Dermis microvascular lymphatic vessel endothelial cell (primary cell): ENCODE data around the gene SRRM1. TPM values are rescaled to one million over a fixed set of nuclear protein-coding genes. Genes with fewer than 3 reads are reported as not detected.
"Not testable (repeated sequence)": the region's sequence is repeated elsewhere in the genome, so short reads cannot be mapped to it uniquely, and the experiment has no call there.

ENCODE experiments used
- DNase-seq, 2 donors: peaks; one replicate each; pipeline versions ENCODE4 v3.0.0 to v3.0.0-alpha.2; 2010; ENCODE audit warnings: low read depth in 2 of 2
- total RNA-seq: library from RNA; depleted of rRNA; stranded (reverse); fragments of >200 nt; gene quantifications from 2 replicates; pipeline ENCODE4 v1.2.1, GENCODE V29; 2014

The SRRM1 gene
- total RNA-seq, 1 donor from 2014 or later = 13.5 TPM

DNA sequence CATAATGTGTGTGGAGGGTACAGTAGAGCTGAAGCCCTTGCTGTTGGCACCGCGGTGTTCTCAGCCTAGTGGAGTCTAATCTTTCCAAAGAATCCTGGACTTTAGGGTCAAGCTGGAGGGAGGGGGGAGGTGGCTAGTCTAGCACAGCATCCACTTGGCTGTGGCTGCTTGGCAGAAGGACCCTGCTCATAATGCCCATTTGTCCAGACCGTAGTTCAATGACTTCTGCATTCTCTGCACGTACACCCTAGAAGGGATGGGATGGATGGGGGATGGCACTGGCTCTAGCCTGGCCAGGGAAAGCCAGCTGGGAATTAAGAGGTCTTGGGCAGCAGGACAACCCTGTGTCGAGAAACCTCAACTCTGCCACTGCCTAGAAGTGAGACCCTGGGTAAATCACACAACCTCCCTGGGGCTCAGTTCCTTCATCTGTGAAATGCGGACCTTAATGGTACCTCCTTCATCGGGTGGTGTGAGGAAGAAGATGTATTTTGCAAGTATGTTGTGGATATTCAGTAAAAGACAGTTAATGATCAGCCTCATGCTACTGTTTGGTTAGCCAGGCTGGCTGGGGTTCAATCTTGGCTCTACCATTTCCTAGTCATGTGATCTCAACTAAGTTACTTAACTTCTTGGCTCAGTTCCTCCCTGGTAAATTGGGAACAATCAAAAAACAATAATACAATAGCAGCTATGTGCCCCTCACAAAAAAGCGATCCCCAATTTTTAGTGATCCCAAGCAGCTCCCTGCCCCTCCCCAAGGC lies 75.0 kb downstream of the SRRM1 start:
- DNase-seq = no peak

GRCh38 chr1:24720152-24720551 lies 77.0 kb downstream of the SRRM1 start:
- DNase-seq = peak; percentile 98 to 99

DNA sequence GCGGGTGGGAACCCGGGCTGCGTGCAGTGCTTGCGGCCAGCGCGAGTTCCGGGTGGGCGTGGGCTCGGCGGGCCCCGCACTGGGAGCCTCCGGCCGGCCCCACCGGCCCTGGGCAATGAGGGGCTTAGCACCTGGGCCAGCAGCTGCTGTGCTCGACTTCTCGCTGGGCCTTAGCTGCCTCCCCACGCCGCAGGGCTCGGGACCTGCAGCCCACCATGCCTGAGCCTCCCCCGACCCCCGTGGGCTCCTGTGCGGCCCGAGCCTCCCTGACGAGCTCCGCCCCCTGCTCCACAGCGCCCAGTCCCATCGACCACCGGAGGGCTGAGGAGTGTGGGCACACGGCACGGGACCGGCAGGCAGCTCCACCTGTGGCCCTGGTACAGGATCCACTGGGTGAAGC lies 78.4 kb downstream of the SRRM1 start:
- DNase-seq = no peak

DNA sequence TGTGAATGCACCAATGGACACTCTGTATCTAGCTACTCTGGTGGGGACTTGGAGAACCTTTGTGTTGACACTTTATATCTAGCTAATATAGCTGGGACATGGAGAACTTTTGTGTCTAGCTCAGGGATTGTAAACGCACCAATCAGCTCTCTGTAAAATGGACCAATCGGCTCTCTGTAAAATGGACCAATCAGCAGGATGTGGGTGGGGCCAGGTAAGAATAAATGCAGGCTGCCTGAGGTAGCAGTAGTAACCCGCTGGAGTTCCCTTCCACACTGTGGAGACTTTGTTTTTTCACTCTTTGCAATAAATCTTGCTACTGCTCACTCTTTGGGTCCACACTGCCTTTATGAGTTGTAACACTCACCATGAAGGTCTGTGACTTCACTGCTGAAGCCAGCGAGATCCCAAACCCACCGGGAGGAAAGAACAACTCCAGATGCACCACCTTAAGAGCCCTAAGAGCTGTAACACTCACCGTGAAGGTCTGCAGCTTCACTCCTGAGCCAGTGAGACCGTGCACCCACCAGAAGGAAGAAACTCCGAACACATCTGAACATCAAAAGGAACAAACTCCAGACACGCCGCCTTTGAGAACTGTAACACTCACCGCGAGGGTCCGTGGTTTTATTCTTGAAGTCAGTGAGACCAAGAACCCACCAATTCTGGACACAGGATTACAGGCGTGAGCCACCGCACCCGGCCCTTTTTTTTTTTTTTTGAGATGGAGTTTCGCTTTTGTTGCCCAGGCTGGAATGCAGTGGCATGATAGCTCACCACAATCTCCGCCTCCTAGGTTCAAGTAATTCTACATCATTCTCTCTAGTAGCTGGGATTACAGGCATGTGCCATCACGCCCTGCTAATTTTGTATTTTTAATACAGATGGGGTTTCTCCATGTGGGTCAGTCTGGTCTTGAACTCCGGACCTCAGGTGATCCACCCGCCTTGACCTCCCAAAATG lies 79.3 kb downstream of the SRRM1 start:
- not testable (repeated sequence) for DNase-seq

Other genes with a start within 250 kb of the SRRM1 start
- gene STPG1, start 229.5 kb upstream of the SRRM1 start, total RNA-seq = 1.5 and 2.4 TPM in 2 replicates
- 13.2 and 19.0 TPM in 2 replicates for gene NIPAL3, start 227.5 kb upstream of the SRRM1 start, total RNA-seq
- gene RCAN3, start 140.5 kb upstream of the SRRM1 start, total RNA-seq = 2.4 and 2.5 TPM in 2 replicates
- not detected in 2 replicates for gene NCMAP, start 87.2 kb upstream of the SRRM1 start, total RNA-seq
- gene CLIC4, start 102.1 kb downstream of the SRRM1 start, total RNA-seq = 141 and 173 TPM in 2 replicates